Measurements from ENCODE around the gene SORCS1.

Gene SORCS1

GRCh38 chr10:106618646-106619045 lies 545.9 kb downstream of the SORCS1 start:
- in situ Hi-C loops (cut with HindIII; ENCODE audit: low sequenced_read_pairs): no loop called here

GRCh38 chr10:106615081-106615480 lies 549.4 kb downstream of the SORCS1 start:
- in situ Hi-C loops (cut with HindIII; ENCODE audit: low sequenced_read_pairs): no loop called here

- in situ Hi-C loops (cut with HindIII; ENCODE audit: low sequenced_read_pairs): no loop called here
These were observed 550.2 kb downstream of the SORCS1 start for GRCh38 chr10:106614293-106614692.

GRCh38 chr10:106612381-106612780 lies 552.1 kb downstream of the SORCS1 start:
- in situ Hi-C loops (cut with HindIII; ENCODE audit: low sequenced_read_pairs): no loop called here

GRCh38 chr10:106609470-106610266 lies 554.8 kb downstream of the SORCS1 start:
- in situ Hi-C loops (cut with HindIII; ENCODE audit: low sequenced_read_pairs): no loop called here

GRCh38 chr10:106608066-106608465 lies 556.4 kb downstream of the SORCS1 start:
- in situ Hi-C loops (cut with HindIII; ENCODE audit: low sequenced_read_pairs): no loop called here

- in situ Hi-C loops (cut with HindIII; ENCODE audit: low sequenced_read_pairs): no loop called here
These were observed 569.2 kb downstream of the SORCS1 start for GRCh38 chr10:106595281-106595680.

GRCh38 chr10:106593876-106594275 lies 570.6 kb downstream of the SORCS1 start:
- in situ Hi-C loops (cut with HindIII; ENCODE audit: low sequenced_read_pairs): no loop called here

GRCh38 chr10:106592396-106592795 lies 572.1 kb downstream of the SORCS1 start:
- in situ Hi-C loops (cut with HindIII; ENCODE audit: low sequenced_read_pairs): no loop called here

GRCh38 chr10:106582291-106582690 lies 582.2 kb downstream of the SORCS1 start:
- in situ Hi-C loops (cut with HindIII; ENCODE audit: low sequenced_read_pairs): no loop called here

GRCh38 chr10:106577756-106578155 lies 586.8 kb downstream of the SORCS1 start:
- in situ Hi-C loops (cut with HindIII; ENCODE audit: low sequenced_read_pairs): no loop called here

- in situ Hi-C loops (cut with HindIII; ENCODE audit: low sequenced_read_pairs): no loop called here
These were observed 587.2 kb downstream of the SORCS1 start for GRCh38 chr10:106577266-106577665.

GRCh38 chr10:106576534-106576933 lies 588.0 kb downstream of the SORCS1 start:
- in situ Hi-C loops (cut with HindIII; ENCODE audit: low sequenced_read_pairs): no loop called here

- in situ Hi-C loops (cut with HindIII; ENCODE audit: low sequenced_read_pairs): no loop called here
These were observed 591.4 kb downstream of the SORCS1 start for GRCh38 chr10:106573106-106573505.

GRCh38 chr10:106571192-106571946 lies 593.1 kb downstream of the SORCS1 start:
- in situ Hi-C loops (cut with HindIII; ENCODE audit: low sequenced_read_pairs): no loop called here

GRCh38 chr10:106570268-106570667 lies 594.2 kb downstream of the SORCS1 start:
- in situ Hi-C loops (cut with HindIII; ENCODE audit: low sequenced_read_pairs): no loop called here

- in situ Hi-C loops (cut with HindIII; ENCODE audit: low sequenced_read_pairs): no loop called here
These were observed 596.9 kb downstream of the SORCS1 start for GRCh38 chr10:106567629-106568028.

GRCh38 chr10:106566873-106567272 lies 597.6 kb downstream of the SORCS1 start:
- in situ Hi-C loops (cut with HindIII; ENCODE audit: low sequenced_read_pairs): no loop called here

- in situ Hi-C loops (cut with HindIII; ENCODE audit: low sequenced_read_pairs): no loop called here
These were observed 599.0 kb downstream of the SORCS1 start for GRCh38 chr10:106565546-106565945.

GRCh38 chr10:106563384-106563783 lies 601.1 kb downstream of the SORCS1 start:
- in situ Hi-C loops (cut with HindIII; ENCODE audit: low sequenced_read_pairs): no loop called here

- in situ Hi-C loops (cut with HindIII; ENCODE audit: low sequenced_read_pairs): no loop called here
These were observed 603.4 kb downstream of the SORCS1 start for GRCh38 chr10:106560925-106561640.

GRCh38 chr10:106559442-106559841 lies 605.1 kb downstream of the SORCS1 start:
- in situ Hi-C loops (cut with HindIII; ENCODE audit: low sequenced_read_pairs): no loop called here
